ENCODE data around the gene JMJD7.

GRCh38 chr15:41849204-41849603, 21.3 kb downstream of the JMJD7 start:
- TF ChIP-seq CTCF (IDR thresholded peaks at IDR 0.05 in 8 of 11, conservative IDR thresholded peaks at IDR 0.05 in 3 of 11) (no peak), POLR2AphosphoS5 (IDR thresholded peaks at IDR 0.05) (no peak), POLR2A (IDR thresholded peaks at IDR 0.05) (no peak)
